Measurements from ENCODE around the gene IFT80. TPM values are rescaled to one million over a fixed set of nuclear protein-coding genes. Genes with fewer than 3 reads are reported as not detected.
A peak's percentile ranks its signal among the peaks of the same experiment; 100 is the strongest.

Gene IFT80
- total RNA-seq, 1 experiment from 2014 or later = 59.4 TPM

DNA sequence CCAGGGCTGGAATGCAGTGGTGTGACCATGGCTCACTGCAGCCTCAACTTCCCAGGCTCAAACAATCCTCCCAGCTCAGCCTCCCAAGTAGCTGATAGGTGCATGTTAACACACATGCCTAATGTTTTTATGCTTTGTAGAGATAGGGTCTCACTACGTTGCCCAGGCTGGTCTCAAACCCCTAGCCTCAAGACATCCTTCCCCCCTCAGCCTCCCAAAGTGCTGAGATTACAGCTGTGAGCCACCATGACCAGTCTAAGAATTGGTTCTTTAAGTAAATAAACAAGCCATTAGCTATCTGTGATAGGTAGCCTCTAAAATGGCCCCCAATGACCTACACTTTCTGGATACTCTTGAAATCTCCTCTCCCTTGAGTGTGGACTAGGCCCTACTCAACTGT, 46.8 kb upstream of the IFT80 start:
- POLR2A ChIA-PET (ENCODE audit: unreplicated experiment) = no interaction called here
- intact Hi-C loops (cut with micrococcal nuclease; ENCODE audit: unreplicated experiment) = loop anchor here (5.0 kb wide), 4 partner anchors 116 to 966 kb away; partner anchors contain the start of gene ARL14
- Histone ChIP-seq H3K79me2 (ENCODE audit: low read depth) (peaks cover 33% of the 10 kb centered on the region), H3K9me3 (ENCODE audit: insufficient read depth, low read depth) (no peaks in the 10 kb centered on the region), H3K27ac (no peak overlapping the region), H3K36me3 (ENCODE audit: low read depth) (no peaks in the 10 kb centered on the region), H3K27me3 (ENCODE audit: insufficient read depth, low read depth) (no peaks in the 10 kb centered on the region), H3K9me2 (ENCODE audit: insufficient read depth) (no peaks in the 10 kb centered on the region), H2AFZ (no peak overlapping the region), H3F3A (ENCODE audit: insufficient read depth, low read depth) (peaks cover 12% of the 10 kb centered on the region; the same call in 1 of the 2 replicates), H3K4me3 (no peak overlapping the region), H3K4me2 (no peak overlapping the region), H4K20me1 (ENCODE audit: insufficient read depth) (no peaks in the 10 kb centered on the region), H3K4me1 (replicated peaks; ENCODE audit: insufficient read depth) (peaks cover 21% of the 10 kb centered on the region)
- no TSS peak for BruUV-seq (replicated peaks)
- DNase-seq = no peak
- CTCF ChIA-PET = no interaction called here
- TF ChIP-seq, protein P1, sequence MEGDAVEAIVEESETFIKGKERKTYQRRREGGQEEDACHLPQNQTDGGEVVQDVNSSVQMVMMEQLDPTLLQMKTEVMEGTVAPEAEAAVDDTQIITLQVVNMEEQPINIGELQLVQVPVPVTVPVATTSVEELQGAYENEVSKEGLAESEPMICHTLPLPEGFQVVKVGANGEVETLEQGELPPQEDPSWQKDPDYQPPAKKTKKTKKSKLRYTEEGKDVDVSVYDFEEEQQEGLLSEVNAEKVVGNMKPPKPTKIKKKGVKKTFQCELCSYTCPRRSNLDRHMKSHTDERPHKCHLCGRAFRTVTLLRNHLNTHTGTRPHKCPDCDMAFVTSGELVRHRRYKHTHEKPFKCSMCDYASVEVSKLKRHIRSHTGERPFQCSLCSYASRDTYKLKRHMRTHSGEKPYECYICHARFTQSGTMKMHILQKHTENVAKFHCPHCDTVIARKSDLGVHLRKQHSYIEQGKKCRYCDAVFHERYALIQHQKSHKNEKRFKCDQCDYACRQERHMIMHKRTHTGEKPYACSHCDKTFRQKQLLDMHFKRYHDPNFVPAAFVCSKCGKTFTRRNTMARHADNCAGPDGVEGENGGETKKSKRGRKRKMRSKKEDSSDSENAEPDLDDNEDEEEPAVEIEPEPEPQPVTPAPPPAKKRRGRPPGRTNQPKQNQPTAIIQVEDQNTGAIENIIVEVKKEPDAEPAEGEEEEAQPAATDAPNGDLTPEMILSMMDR (conservative IDR thresholded peaks at IDR 0.05) = no peak
- no peak for TF ChIP-seq EZH2 (IDR thresholded peaks at IDR 0.05; ENCODE audit: low read depth)

DNA sequence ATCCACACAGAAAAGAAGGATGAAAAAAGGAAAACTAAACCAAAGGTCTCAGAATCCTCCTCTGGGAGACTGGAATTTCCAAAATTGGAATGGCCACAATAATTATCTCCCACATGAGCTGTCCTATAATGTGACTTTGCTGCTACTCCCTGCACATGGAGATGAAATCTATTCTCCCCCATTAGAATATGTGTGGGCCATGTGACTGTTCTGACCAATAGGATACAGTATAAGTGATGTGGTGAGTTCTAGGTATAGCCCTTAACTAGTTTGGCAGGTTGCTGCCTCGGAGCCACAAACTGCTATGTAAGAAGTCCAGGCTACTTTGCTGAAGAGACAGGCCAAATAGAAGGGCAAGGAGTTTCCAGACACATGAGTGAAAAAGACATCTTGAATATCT, 45.4 kb upstream of the IFT80 start:
- no peak overlapping the region for H3K4me2 ChIP-seq
- CTCF ChIA-PET = no interaction called here
- H3K4me3 ChIP-seq = no peak overlapping the region
- peaks cover 21% of the 10 kb centered on the region for H3K4me1 ChIP-seq (replicated peaks; ENCODE audit: insufficient read depth)
- POLR2A ChIA-PET (ENCODE audit: unreplicated experiment) = interaction anchor here (0.6 kb wide), 1 partner anchor 234 kb away, joined by 4 read pairs; no protein-coding TSS in a partner anchor
- H2AFZ ChIP-seq = no peak overlapping the region
- BruUV-seq (replicated peaks) = no TSS peak
- H4K20me1 ChIP-seq (ENCODE audit: insufficient read depth) = no peaks in the 10 kb centered on the region
- no peaks in the 10 kb centered on the region for H3K9me3 ChIP-seq (ENCODE audit: insufficient read depth, low read depth)
- TF ChIP-seq, protein P1 (conservative IDR thresholded peaks at IDR 0.05) = no peak
- TF ChIP-seq EZH2 (IDR thresholded peaks at IDR 0.05; ENCODE audit: low read depth) = no peak
- DNase-seq = peak in 1 of 2 experiments; percentile 36
- H3K9me2 ChIP-seq (ENCODE audit: insufficient read depth) = no peaks in the 10 kb centered on the region
- H3K27ac ChIP-seq = no peak overlapping the region
- peaks cover 4% of the 10 kb centered on the region; the same call in 1 of the 2 replicates for H3F3A ChIP-seq (ENCODE audit: insufficient read depth, low read depth)
- intact Hi-C loops (cut with micrococcal nuclease; ENCODE audit: unreplicated experiment) = no loop called here
- no peaks in the 10 kb centered on the region for H3K36me3 ChIP-seq (ENCODE audit: low read depth)
- H3K27me3 ChIP-seq (ENCODE audit: insufficient read depth, low read depth) = no peaks in the 10 kb centered on the region
- H3K79me2 ChIP-seq (ENCODE audit: low read depth) = peaks cover 33% of the 10 kb centered on the region

DNA sequence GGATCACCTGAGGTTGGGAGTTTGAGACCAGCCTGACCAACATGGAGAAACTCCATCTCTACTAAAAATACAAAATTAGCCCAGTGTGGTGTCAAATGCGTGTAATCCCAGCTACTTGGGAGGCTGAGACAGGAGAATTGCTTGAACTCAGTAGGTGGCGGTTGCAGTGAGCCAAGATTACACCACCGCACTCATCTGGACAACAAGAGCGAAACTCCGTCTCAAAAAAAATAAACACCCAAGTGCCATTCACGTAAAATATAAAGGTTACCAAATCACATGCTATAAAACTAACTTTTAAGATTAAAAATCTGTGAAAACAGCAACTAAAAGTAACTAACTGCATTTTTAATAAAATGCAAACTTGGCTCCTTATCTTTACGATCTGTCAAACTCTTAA, 41.7 kb upstream of the IFT80 start:
- no peak for DNase-seq
- H3K79me2 ChIP-seq (ENCODE audit: low read depth) = 0 out of 2 replicates have a peak, but pooled peaks cover under 1% of the 10 kb centered on the region
- H3K4me2 ChIP-seq = no peak overlapping the region
- no peaks in the 10 kb centered on the region for H3K4me1 ChIP-seq (replicated peaks; ENCODE audit: insufficient read depth)
- TF ChIP-seq, protein P1 (conservative IDR thresholded peaks at IDR 0.05) = no peak
- no peak for TF ChIP-seq EZH2 (IDR thresholded peaks at IDR 0.05; ENCODE audit: low read depth)
- H3K9me3 ChIP-seq (ENCODE audit: insufficient read depth, low read depth) = no peaks in the 10 kb centered on the region
- no peaks in the 10 kb centered on the region for H3K27me3 ChIP-seq (ENCODE audit: insufficient read depth, low read depth)
- intact Hi-C loops (cut with micrococcal nuclease; ENCODE audit: unreplicated experiment) = no loop called here
- H3K4me3 ChIP-seq = no peak overlapping the region
- ChIA-PET CTCF (interaction anchor here (0.5 kb wide), 1 partner anchor 8 kb away, joined by 3 read pairs; no protein-coding TSS in a partner anchor), POLR2A (ENCODE audit: unreplicated experiment) (no interaction called here)
- H3K9me2 ChIP-seq (ENCODE audit: insufficient read depth) = no peaks in the 10 kb centered on the region
- no peak overlapping the region for H2AFZ ChIP-seq
- H4K20me1 ChIP-seq (ENCODE audit: insufficient read depth) = no peaks in the 10 kb centered on the region
- H3K27ac ChIP-seq = no peak overlapping the region
- H3F3A ChIP-seq (ENCODE audit: insufficient read depth, low read depth) = peaks cover 11% of the 10 kb centered on the region
- H3K36me3 ChIP-seq (ENCODE audit: low read depth) = peaks cover 7% of the 10 kb centered on the region; the same call in 1 of the 2 replicates
- no TSS peak for BruUV-seq (replicated peaks)

Data from PC-9 (cell line).